Measurements from ENCODE around the gene CAPRIN1. TPM values are rescaled to one million over a fixed set of nuclear protein-coding genes. Genes with fewer than 3 reads are reported as not detected.
A peak's percentile ranks its signal among the peaks of the same experiment; 100 is the strongest.

Gene CAPRIN1
- total RNA-seq, 1 experiment from 2014 or later: 301 TPM

- Mint-ChIP-seq H3K27me3 (ENCODE audit: low read depth) (no peaks in the 10 kb centered on the region; the same call in none of the 2 replicates), H3K4me3 (0 out of 5 replicates have a peak overlapping the region, but pooled peaks of 1 of the 2 experiments have one; percentile 23), H3K36me3 (ENCODE audit: insufficient read depth in 1 of 3, low read depth in 3 of 3) (peaks cover 12 to 15% (median 14%) of the 10 kb centered on the region in 3 experiments; a peak in 6 of 7 replicates), H3K4me1 (peaks cover 20 to 26% of the 10 kb centered on the region in 2 experiments), H3K27ac (no peak overlapping the region; a peak in 2 of 7 replicates), H3K9me3 (peaks cover 5 to 6% of the 10 kb centered on the region in 2 experiments; a peak in 4 of 5 replicates)
- H2BK20ac ChIP-seq (ENCODE audit: low read depth, low read length, poor library complexity, severe bottlenecking): no peak overlapping the region
- H3K9ac ChIP-seq (ENCODE audit: extremely low read depth, insufficient read length, low read length): no peak overlapping the region
- no peak overlapping the region for H2BK120ac ChIP-seq (ENCODE audit: low read depth, low read length, poor library complexity, severe bottlenecking)
- H2AK5ac ChIP-seq (ENCODE audit: insufficient read length, low read length): no peak overlapping the region
- H3K4me2 ChIP-seq (ENCODE audit: insufficient read depth, insufficient read length, low read length): no peak overlapping the region
- H3K4ac ChIP-seq (ENCODE audit: low read depth, low read length): no peak overlapping the region
- H4K91ac ChIP-seq (ENCODE audit: insufficient read length, low read depth, low read length): no peak overlapping the region
- no peaks in the 10 kb centered on the region for H3K79me1 ChIP-seq (ENCODE audit: insufficient read depth, low read depth, low read length, poor library complexity, severe bottlenecking)
- DNase-seq: no peak
- H3K14ac ChIP-seq (ENCODE audit: insufficient read depth, low read length): no peak overlapping the region
- no peak overlapping the region for H2BK15ac ChIP-seq (ENCODE audit: low read depth, low read length)
- no peaks in the 10 kb centered on the region for H3K23me2 ChIP-seq (ENCODE audit: insufficient read length, low read depth, low read length, poor library complexity, severe bottlenecking)
- H4K20me1 ChIP-seq (ENCODE audit: control insufficient read depth, insufficient read depth, insufficient read length): no peaks in the 10 kb centered on the region
- H3K4me1 ChIP-seq (ENCODE audit: insufficient read depth, low read length): peaks cover 3% of the 10 kb centered on the region; the same call in 1 of the 2 replicates
- H3K27ac ChIP-seq (ENCODE audit: insufficient read length, low read depth, low read length): no peak overlapping the region
- WGBS (ENCODE audit: extremely low coverage, insufficient read length, low lambda C conversion rate): no CpG with 5 or more reads among the region's 4 CpGs
- H3K79me2 ChIP-seq (ENCODE audit: insufficient read depth, low read length): peaks cover 15% of the 10 kb centered on the region; the same call in 1 of the 2 replicates
- H3K56ac ChIP-seq (ENCODE audit: insufficient read length, low read depth, low read length): no peak overlapping the region
- H3T11ph ChIP-seq (ENCODE audit: low read length): no peak overlapping the region
- H4K5ac ChIP-seq (ENCODE audit: insufficient read length, low read depth, low read length): no peak overlapping the region
- H2BK12ac ChIP-seq (ENCODE audit: insufficient read length, low read depth, low read length): no peak overlapping the region
- no peak overlapping the region for H2BK5ac ChIP-seq (ENCODE audit: insufficient read length, low read length)
- no peaks in the 10 kb centered on the region for H3K9me3 ChIP-seq (ENCODE audit: control insufficient read depth, low read depth, low read length)
- H3K27me3 ChIP-seq (ENCODE audit: insufficient read depth, low read length): no peaks in the 10 kb centered on the region
- H3K18ac ChIP-seq (ENCODE audit: insufficient read length, low read depth, low read length): no peak overlapping the region
- H4K8ac ChIP-seq (replicated peaks; ENCODE audit: insufficient read length, low read depth, low read length): no peak overlapping the region
- no peak for TF ChIP-seq CTCF (conservative IDR thresholded peaks at IDR 0.05)
- no peak overlapping the region for H3K23ac ChIP-seq (ENCODE audit: insufficient read length, low read depth, low read length)
- no peak overlapping the region for H2AFZ ChIP-seq (ENCODE audit: low read length)
Measured at GRCh38 chr11:34049028-34049427, 2.5 kb upstream of the CAPRIN1 start.
